NCI-H226 (cell line): ENCODE data around the gene MBD3L4.
"Not testable (repeated sequence)": the region's sequence is repeated elsewhere in the genome, so short reads cannot be mapped to it uniquely, and the experiment has no call there.

Experiments used
- DNase-seq: peaks from one replicate; pipeline ENCODE4 v3.0.0-alpha.2; 2015

The MBD3L4 gene

DNA sequence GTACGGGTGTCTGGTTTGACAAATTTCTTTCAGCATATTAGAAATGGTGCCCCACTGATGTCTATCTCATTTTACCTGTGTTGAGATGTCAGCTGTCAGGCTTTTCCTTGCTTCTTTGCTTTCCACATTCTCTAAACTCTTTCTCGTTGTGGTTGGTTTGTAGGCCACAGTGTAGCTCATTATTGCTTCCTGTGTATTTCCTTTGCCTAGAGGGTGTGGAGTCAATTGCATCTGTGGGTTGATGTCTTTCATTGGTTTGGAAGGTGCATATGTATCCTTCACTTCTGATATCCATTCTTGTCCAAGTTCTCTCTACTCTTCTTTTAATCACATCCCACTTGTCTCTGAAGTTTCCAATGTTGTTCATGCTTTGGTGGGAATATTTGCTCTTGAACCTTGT lies 1.6 kb upstream of the MBD3L4 start:
- DNase-seq: not testable (repeated sequence)

DNA sequence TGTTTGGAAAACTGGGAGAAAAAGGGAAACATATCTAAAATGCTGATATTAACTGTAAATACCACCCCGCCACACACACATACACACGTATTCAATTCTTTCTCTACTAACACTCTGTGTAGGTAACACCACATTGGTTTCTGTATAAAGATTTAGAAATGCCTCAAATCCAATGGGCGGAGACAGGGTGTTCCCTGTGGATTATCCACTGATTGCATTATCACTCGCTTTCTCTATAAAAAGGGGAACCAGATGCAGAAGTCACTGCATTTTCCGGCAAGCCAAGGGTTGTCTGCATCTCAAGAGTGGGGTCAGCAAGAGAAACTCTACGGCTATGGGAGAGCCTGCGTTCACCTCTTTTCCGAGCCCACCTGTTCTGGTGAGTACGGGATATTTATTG lies 9.7 kb downstream of the MBD3L4 start, which contains the start of gene MBD3L5:
Gene MBD3L5, plus strand, starts transcription at position 301 of the 400 bp plus-strand sequence. Its CDS starts 34 bp downstream, at position 335.
- DNase-seq: not testable (repeated sequence)

GRCh38 chr19:7028790-7029189 lies 11.2 kb downstream of the MBD3L4 start:
- DNase-seq: not testable (repeated sequence)

GRCh38 chr19:7021331-7021730 lies 18.6 kb downstream of the MBD3L4 start, which contains the start of gene MBD3L2B:
TSS of gene MBD3L2B (minus strand) at chr19:7021431. CDS start at chr19:7021397, 34 bp downstream.
- DNase-seq: not testable (repeated sequence)

GRCh38 chr19:7018828-7019227 lies 21.2 kb downstream of the MBD3L4 start:
- no peak for DNase-seq

- peak; percentile 98 for DNase-seq
Measured at GRCh38 chr19:7013678-7014077, 26.3 kb downstream of the MBD3L4 start.

DNA sequence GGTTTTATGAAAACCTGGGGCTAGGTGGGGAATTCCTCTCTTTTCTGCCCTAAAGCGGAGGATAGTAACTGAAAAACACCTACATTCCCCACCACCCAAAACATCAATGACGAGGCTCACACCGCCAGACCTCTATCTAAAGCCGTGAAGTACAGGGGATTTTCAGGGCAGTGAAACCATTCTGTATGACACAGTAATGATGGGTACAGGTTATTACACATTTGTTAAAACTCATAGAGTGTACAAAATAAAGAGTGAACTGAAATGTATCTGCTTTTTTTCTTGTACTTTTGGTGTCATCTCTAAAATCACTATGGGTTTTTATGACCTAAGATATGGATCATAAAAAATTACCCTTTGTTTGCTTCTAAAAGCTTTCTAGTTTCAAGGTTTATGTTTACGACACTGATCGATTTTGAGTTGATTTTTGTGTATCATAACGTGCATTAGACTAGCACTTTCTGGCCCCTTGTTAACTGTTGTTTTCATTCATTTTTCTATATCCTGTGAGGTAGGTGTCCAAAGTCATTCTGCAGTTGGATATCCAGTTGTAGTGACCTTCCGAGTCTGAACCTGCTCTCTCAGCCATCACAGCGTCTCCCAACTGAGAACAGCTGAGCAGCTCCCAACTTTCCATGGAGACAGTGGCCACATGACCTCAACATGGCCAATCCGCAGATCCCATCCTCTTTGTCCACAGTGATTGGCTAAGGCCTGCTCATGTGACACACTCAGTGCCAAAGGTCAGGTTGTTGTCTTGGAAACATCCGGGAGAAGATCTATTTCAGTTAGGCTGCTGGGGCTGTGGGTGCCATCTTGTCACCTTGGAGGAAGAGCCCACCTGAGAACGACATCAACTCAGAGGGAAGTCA lies 29.0 kb downstream of the MBD3L4 start:
- DNase-seq: no peak

GRCh38 chr19:7007859-7008258 lies 32.1 kb downstream of the MBD3L4 start:
- DNase-seq: no peak

DNA sequence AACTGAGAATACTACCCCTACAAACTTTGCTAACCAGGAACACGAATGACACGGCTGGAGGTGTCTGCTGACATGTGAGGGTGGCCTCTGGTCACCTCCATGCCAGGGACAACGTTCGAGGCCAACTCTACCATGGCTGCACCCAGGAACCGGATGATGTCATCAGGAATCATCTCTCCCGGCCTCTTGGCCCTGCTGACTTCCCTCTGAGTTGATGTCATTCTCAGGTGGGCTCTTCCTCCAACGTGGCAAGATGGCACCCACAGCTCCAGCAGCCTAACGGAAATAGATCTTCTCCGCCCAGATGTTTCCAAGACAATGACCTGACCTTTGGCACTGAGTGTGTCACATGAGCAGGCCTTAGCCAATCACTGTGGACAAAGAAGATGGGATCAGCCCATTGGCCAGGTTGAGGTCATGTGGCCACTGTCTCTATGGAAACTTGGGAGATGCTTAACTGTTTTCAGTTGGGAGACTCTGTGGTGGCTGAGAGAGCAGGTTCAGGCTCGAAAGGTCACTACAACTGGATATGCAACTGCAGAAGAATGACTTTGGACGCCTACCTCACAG lies 33.8 kb downstream of the MBD3L4 start:
- DNase-seq: no peak

DNA sequence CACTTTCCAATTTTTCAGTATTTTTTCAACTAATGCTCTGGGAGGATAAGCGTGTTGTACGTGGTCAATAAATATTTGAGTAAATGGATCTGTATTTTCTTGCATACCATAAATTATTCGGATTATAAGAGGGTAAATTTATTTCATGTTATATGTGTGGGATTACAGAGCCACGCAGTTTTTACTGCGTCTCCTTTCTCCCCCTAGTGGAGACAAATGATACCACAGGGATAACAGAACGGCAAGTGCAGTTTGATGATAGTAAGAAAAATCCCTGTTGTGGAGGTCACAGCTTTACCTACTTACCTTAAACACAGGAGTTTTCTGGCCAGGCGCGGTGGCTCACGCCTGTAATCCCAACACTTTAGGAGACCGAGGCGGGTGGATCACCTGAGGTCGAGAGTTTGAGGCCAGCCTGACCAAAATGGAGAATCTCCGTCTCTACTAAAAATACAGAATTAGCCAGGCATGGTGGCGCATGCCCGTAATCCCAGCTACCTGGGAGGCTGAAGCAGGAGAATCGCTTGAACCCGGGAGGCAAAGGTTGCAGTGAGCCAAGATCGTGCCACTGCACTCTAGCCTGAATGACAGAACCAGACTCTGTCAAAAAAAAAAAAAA lies 35.6 kb downstream of the MBD3L4 start:
- DNase-seq: no peak

DNA sequence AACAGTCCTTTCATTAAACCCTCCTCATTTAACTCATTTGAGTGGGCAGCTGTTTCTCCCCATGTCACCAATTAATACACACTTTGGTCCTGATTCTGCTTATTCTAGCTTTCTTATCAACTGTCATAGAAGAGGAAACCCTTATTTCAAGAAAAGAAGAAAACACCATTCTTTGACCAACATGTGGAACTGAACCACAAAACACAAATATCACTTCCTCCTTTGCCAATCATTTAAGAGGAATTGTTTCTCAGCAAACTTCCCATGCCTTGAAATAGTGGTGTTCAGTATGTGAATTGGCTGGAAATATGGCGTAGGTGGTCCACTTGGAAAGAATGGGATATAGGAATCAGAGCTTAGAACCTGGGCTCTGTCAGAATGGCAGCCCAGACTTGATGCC lies 39.2 kb downstream of the MBD3L4 start:
- no peak for DNase-seq

GRCh38 chr19:7000333-7000732 lies 39.6 kb downstream of the MBD3L4 start:
- no peak for DNase-seq

- DNase-seq: no peak
Measured at GRCh38 chr19:6999933-7000332, 40.0 kb downstream of the MBD3L4 start.

- peak; percentile 95 for DNase-seq
Measured at GRCh38 chr19:6997679-6998445, 42.1 kb downstream of the MBD3L4 start.

DNA sequence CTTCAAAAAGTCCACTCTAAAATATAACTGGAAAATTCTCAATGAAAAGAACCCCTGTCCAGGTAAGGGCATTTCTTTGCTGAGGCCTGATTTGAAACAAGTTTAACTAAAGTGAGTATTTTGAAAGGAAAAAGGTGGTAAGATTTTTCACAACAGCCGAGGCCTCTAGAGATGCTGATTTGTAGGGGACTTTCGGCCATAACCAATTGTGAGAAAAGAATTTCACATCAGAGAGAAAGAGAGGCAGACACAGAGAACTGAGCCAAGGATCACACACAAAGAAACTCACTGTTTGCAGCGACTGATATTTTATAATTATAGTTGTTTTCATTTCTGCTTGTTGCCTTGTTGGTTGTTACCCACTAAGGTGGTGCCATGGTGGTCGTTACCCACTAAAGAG lies 43.2 kb downstream of the MBD3L4 start:
- no peak for DNase-seq

DNA sequence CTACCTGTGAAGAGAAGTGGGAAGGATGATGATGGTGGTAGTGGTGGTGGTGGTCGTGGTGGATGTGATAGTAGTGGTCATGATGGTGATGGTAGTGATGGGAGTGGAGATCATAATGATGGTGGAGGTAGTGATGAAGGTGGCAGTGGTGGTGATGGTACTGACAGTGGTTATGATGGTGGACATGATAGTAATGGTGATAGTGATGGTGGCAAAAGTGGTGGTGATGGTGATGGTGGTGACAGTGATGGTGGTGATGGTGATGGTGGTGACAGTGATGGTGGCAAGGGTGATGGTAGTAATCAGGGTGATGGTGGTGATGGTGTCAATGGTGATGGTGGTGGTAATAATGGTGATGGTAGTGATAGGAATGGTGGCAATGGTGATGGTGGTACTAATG lies 44.9 kb downstream of the MBD3L4 start:
- no peak for DNase-seq

- DNase-seq: no peak
Measured at GRCh38 chr19:6988257-6988656, 51.7 kb downstream of the MBD3L4 start.

GRCh38 chr19:6987850-6988249 lies 52.1 kb downstream of the MBD3L4 start:
- no peak for DNase-seq
